Glomerular visceral epithelial cell (primary cell): Measurements from ENCODE around the gene OAS2.

Experiments
- DNase-seq: peaks from one replicate; pipeline ENCODE4 v3.0.0-alpha.2; 2016; ENCODE audit errors: extremely low spot score

The OAS2 gene

GRCh38 chr12:112978163-112979040, at the start of gene OAS2:
Gene OAS2 (plus strand): TSS chr12:112978519. CDS start chr12:112978609, 90 bp downstream.
- DNase-seq: peak; percentile 55

- no peak for DNase-seq
Observed at GRCh38 chr12:112928978-112929377, 49.3 kb upstream of the OAS2 start.

- DNase-seq: no peak
Observed at GRCh38 chr12:112929715-112930114, 48.6 kb upstream of the OAS2 start.

- no peak for DNase-seq
Observed at GRCh38 chr12:112930350-112930749, 48.0 kb upstream of the OAS2 start.

- no peak for DNase-seq
Observed at GRCh38 chr12:112932485-112933128, 45.7 kb upstream of the OAS2 start.

GRCh38 chr12:112933129-112933505, 45.2 kb upstream of the OAS2 start:
- no peak for DNase-seq

GRCh38 chr12:112936264-112936663, 42.1 kb upstream of the OAS2 start:
- DNase-seq: no peak

- DNase-seq: no peak
Observed at GRCh38 chr12:112936927-112937326, 41.4 kb upstream of the OAS2 start.

- peak; percentile 88 for DNase-seq
Observed at GRCh38 chr12:112937741-112938719, 40.3 kb upstream of the OAS2 start, which contains the start of gene OAS3. Gene OAS3 (plus strand): TSS chr12:112938474. CDS start chr12:112938531, 57 bp downstream.

- no peak for DNase-seq
Observed at GRCh38 chr12:112938751-112939150, 39.6 kb upstream of the OAS2 start.

- no peak for DNase-seq
Observed at GRCh38 chr12:112939761-112940381, 38.4 kb upstream of the OAS2 start.

- DNase-seq: no peak
Observed at GRCh38 chr12:112941528-112942335, 36.6 kb upstream of the OAS2 start.

- no peak for DNase-seq
Observed at GRCh38 chr12:112942572-112942971, 35.7 kb upstream of the OAS2 start.

GRCh38 chr12:112944024-112944690, 34.2 kb upstream of the OAS2 start:
- DNase-seq: no peak

GRCh38 chr12:112945515-112945914, 32.8 kb upstream of the OAS2 start:
- DNase-seq: no peak

GRCh38 chr12:112946236-112947000, 31.9 kb upstream of the OAS2 start:
- no peak for DNase-seq

GRCh38 chr12:112947314-112947713, 31.0 kb upstream of the OAS2 start:
- DNase-seq: no peak

- DNase-seq: no peak
Observed at GRCh38 chr12:112947761-112948160, 30.6 kb upstream of the OAS2 start.

GRCh38 chr12:112948806-112949205, 29.5 kb upstream of the OAS2 start:
- no peak for DNase-seq
